ENCODE results near the gene ARHGEF16.

GRCh38 chr1:3428899-3429298 lies 25.6 kb upstream of the ARHGEF16 start:
- no peak for TF ChIP-seq RAD21 (IDR thresholded peaks at IDR 0.05; ENCODE audit: low read depth)
- no peak for TF ChIP-seq EP300 (IDR thresholded peaks at IDR 0.05; ENCODE audit: borderline replicate concordance)
- TF ChIP-seq REST (IDR thresholded peaks at IDR 0.05; ENCODE audit: low read depth) = no peak
- TF ChIP-seq YY1 (IDR thresholded peaks at IDR 0.05; ENCODE audit: low read depth) = no peak
- no peak for TF ChIP-seq MAX (IDR thresholded peaks at IDR 0.05)

Measured in Ishikawa (cell line).